H1 (cell line): ENCODE results near the gene ITGB5.
"Not testable (repeated sequence)": the region's sequence is repeated elsewhere in the genome, so short reads cannot be mapped to it uniquely, and the experiment has no call there.

Experiments
- CTCF ChIP-seq, 3 experiments: IDR thresholded peaks; 1 replicate in 2 of 3; 2 replicates in 1 of 3; pipeline versions ENCODE4 v1.5.1 to v1.6.1; 2011; ENCODE audit warnings: low read length in 3 of 3, mild to moderate bottlenecking in 3 of 3, inconsistent platforms in 2 of 3, low read depth in 1 of 3, moderate library complexity in 1 of 3; ENCODE audit not compliant: insufficient read depth in 1 of 3; ENCODE audit errors: control extremely low read depth in 1 of 3
- POLR2A ChIP-seq, 2 experiments: IDR thresholded peaks; 1 replicate in 1 of 2; 2 replicates in 1 of 2; pipeline ENCODE4 v1.6.1; 2011; ENCODE audit warnings: low read depth in 2 of 2, low read length in 2 of 2, mild to moderate bottlenecking in 2 of 2; ENCODE audit errors: control extremely low read depth in 1 of 2
- POLR2AphosphoS5 ChIP-seq: IDR thresholded peaks from 2 replicates; pipeline ENCODE4 v1.6.1; 2011; ENCODE audit warnings: low read depth, low read length

DNA sequence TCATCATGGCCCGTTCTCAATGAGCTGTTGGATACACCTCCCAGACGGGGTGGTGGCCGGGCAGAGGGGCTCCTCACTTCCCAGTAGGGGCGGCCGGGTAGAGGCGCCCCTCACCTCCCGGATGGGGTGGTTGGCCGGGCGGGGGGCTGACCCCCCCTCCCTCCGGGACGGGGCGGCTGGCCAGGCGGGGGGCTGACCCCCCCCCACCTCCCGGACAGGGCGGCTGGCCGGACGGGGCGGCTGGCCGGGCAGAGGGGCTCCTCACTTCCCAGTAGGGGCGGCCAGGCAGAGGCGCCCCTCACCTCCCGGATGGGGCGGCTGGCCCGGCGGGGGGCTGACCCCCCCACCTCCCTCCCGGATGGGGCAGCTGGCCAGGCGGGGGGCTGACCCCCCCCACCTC is 137.3 kb downstream of the ITGB5 start:
- TF ChIP-seq POLR2AphosphoS5; POLR2A (IDR thresholded peaks at IDR 0.05; ENCODE audit: control extremely low read depth in 1 of 2, low read depth in 2 of 2, low read length in 2 of 2); CTCF (IDR thresholded peaks at IDR 0.05; ENCODE audit: control extremely low read depth in 1 of 3, insufficient read depth in 1 of 3, low read depth in 1 of 3, low read length in 3 of 3): not testable (repeated sequence)
